Chondrocyte (in vitro differentiated cells): ENCODE measurements around the gene NID2. TPM values are rescaled to one million over a fixed set of nuclear protein-coding genes. Genes with fewer than 3 reads are reported as not detected.
A peak's percentile ranks its signal among the peaks of the same experiment; 100 is the strongest.

Source experiments
- DNase-seq: peaks from one replicate; pipeline ENCODE4 v3.0.0; 2021; ENCODE audit warnings: mixed read lengths, low spot score
- H3K27ac Mint-ChIP-seq: one replicate; pipeline ENCODE4 v1.8.0; 2021; ENCODE audit warnings: mild to moderate bottlenecking, moderate library complexity, mixed read lengths; ENCODE audit not compliant: unreplicated experiment
- H3K27me3 Mint-ChIP-seq: 2 replicates; pipeline ENCODE4 v1.8.0; 2021; ENCODE audit warnings: low read depth, mixed read lengths
- H3K36me3 Mint-ChIP-seq: 2 replicates; pipeline ENCODE4 v1.8.0; 2021; ENCODE audit warnings: low read depth, mixed read lengths
- H3K4me1 Mint-ChIP-seq: 2 replicates; pipeline ENCODE4 v1.8.0; 2021; ENCODE audit warnings: low read depth, mild to moderate bottlenecking, mixed read lengths
- H3K4me3 Mint-ChIP-seq: one replicate; pipeline ENCODE4 v1.8.0; 2021; ENCODE audit warnings: mild to moderate bottlenecking, moderate library complexity, mixed read lengths; ENCODE audit not compliant: unreplicated experiment
- H3K9me3 Mint-ChIP-seq: 2 replicates; pipeline ENCODE4 v1.8.0; 2021; ENCODE audit warnings: low read depth, mixed read lengths
- CTCF ChIP-seq: fragments of 200-600 bp; sonication (generic); IDR thresholded peaks from 2 replicates; pipeline ENCODE4 v1.5.0; 2021; ENCODE audit warnings: antibody characterized with exemption, mild to moderate bottlenecking, moderate library complexity
- total RNA-seq: library from RNA; stranded (reverse); gene quantifications from 3 replicates; pipeline ENCODE4 v1.2.1, GENCODE V29; 2021

Gene NID2
- total RNA-seq, 1 donor from 2014 or later = 51.6 TPM

DNA sequence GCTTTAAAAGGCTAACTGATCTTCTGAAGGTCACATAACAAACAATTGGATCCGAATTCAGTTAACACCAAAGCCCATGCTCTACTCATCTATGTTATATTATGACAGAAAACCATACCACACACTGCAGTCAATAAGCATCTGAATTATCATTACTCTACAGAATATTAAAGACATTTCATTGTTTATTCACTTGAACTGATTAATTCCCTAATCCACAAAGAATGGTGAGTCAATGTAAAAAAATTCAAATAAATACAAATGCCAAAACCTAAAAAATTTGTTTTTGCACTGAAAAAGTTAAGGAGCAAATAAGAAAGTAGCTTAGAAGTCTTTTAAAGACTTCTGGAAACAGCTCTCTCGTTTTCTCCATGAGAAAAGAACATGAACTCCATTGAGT lies 13.7 kb downstream of the NID2 start:
- peaks cover 11% of the 10 kb centered on the region for H3K36me3 Mint-ChIP-seq
- peaks cover 65% of the 10 kb centered on the region for H3K4me1 Mint-ChIP-seq
- no peak overlapping the region for H3K27ac Mint-ChIP-seq
- no peaks in the 10 kb centered on the region for H3K27me3 Mint-ChIP-seq
- no peak overlapping the region for H3K4me3 Mint-ChIP-seq
- no peak for DNase-seq
- H3K9me3 Mint-ChIP-seq = no peaks in the 10 kb centered on the region
- no peak for TF ChIP-seq CTCF

DNA sequence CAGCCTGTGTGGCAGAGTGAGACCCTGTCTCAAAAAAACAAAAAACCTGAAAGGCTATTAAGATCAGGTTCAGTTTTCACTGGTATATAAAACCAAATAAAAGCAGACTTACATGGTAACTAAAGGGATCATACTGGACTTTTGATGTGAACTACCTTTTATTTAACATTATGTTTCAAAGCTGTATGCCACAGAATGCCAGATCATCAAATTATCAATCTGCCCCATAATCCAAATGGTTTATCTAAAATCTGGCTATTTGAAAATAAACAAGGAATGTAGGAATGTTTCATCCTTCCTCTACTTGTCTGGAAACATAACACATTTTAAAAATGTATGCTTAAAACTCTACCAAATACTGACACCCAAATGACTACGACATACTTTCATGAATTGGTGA lies 14.2 kb downstream of the NID2 start:
- Mint-ChIP-seq H3K36me3 (peaks cover 11% of the 10 kb centered on the region), H3K27ac (no peak overlapping the region), H3K27me3 (no peaks in the 10 kb centered on the region), H3K4me1 (peaks cover 66% of the 10 kb centered on the region), H3K9me3 (no peaks in the 10 kb centered on the region), H3K4me3 (no peak overlapping the region)
- no peak for TF ChIP-seq CTCF
- DNase-seq = no peak

DNA sequence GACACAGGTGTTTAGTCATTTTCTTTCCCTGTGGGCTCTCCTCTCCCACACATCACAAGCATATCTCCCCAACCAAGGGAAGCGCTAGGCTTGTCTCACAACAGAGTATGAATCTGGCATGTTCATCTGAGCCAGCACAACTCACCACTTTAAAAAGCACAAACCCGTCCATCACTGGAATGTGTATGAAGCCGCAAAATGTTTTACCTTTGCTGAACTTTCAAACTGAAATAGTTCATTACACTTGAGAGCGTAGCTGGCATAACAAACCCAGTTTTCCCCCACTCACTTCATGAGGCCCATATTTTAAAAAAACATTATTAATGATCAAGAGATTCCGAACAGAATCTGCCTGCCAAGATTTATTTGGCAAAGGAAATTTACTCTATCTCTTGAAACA lies 15.8 kb downstream of the NID2 start:
- Mint-ChIP-seq H3K4me3 (no peak overlapping the region), H3K36me3 (peaks cover 7% of the 10 kb centered on the region), H3K9me3 (no peaks in the 10 kb centered on the region), H3K27me3 (no peaks in the 10 kb centered on the region), H3K27ac (peak overlapping the region; percentile 91), H3K4me1 (peaks cover 75% of the 10 kb centered on the region)
- DNase-seq = no peak
- no peak for TF ChIP-seq CTCF

- TF ChIP-seq CTCF = no peak
- Mint-ChIP-seq H3K4me3 (peak overlapping the region; percentile 37), H3K36me3 (peaks cover 8% of the 10 kb centered on the region), H3K4me1 (peaks cover 79% of the 10 kb centered on the region), H3K27ac (peak overlapping the region; percentile 91), H3K9me3 (no peaks in the 10 kb centered on the region), H3K27me3 (no peaks in the 10 kb centered on the region)
- no peak for DNase-seq
Measured at GRCh38 chr14:52052288-52052943, 16.4 kb downstream of the NID2 start.

DNA sequence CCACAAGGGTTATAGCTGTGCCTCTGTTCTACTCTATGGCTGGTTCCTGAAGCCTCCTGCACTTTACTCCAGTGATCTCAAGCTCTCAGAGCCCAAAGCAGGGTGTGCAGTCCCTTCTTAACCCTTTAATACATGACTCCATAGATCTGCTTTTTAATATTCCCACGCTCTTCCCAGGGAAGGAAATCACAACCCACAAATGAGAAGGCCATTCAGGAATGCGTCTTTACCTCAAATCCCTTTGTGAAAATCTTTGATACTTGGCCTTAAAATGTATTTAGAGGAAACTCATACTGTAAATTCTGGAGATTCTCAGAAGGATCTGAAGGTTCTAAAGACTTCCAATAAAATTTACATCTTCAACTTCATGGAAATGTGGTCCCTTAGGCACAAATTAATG lies 17.0 kb downstream of the NID2 start:
- Mint-ChIP-seq H3K27me3 (no peaks in the 10 kb centered on the region), H3K36me3 (peaks cover 10% of the 10 kb centered on the region), H3K4me1 (peaks cover 85% of the 10 kb centered on the region), H3K27ac (peak overlapping the region; percentile 91), H3K9me3 (no peaks in the 10 kb centered on the region), H3K4me3 (peak overlapping the region; percentile 21)
- no peak for DNase-seq
- TF ChIP-seq CTCF = no peak
